GM18508 (cell line): Measurements from ENCODE around the gene LMO4.

ENCODE experiments used
- ATAC-seq: cut with Tn5 transposase; IDR thresholded peaks from one replicate; pipeline ENCODE4 v1.9.1; 2021; ENCODE audit warnings: moderate number of reproducible peaks; ENCODE audit not compliant: insufficient read depth, unreplicated experiment

The LMO4 gene

DNA sequence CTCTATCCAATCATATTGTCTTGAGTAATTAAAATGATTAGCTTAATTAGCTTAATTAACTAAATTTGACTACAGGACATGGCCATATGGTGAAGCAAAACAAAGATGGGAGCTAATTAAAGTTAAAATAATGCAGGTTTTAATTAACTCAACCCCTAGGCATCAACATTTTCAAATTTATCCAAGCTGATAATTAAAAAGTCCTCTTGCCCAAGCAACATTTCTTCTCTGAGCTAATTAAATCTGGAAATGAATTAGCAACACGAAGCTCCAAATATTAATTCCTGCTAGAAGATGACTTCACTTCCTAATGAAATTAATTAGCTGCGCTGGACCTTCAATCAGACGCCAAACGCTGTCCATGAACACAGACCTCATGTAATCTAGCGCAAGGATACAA lies 27.9 kb downstream of the LMO4 start:
- no peak for ATAC-seq

DNA sequence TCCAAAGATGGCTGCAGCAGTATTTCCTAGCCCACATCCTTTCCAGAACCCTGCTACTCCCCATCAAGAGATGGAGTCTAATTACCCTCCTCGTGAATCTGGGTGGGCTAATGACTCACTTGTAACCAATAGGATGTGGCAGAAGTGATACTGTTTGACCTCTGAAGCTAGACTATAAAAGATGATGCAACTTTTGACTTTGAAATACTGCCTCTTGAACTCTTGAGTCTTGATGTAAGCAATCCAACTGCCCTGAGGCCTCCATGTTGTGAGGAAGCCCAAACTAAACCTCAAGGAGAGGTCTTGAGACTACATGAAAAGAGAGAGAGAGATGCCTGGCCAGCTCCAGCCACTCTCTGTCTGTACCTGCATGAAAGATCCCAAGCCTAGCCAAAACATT lies 29.5 kb downstream of the LMO4 start:
- ATAC-seq: no peak

DNA sequence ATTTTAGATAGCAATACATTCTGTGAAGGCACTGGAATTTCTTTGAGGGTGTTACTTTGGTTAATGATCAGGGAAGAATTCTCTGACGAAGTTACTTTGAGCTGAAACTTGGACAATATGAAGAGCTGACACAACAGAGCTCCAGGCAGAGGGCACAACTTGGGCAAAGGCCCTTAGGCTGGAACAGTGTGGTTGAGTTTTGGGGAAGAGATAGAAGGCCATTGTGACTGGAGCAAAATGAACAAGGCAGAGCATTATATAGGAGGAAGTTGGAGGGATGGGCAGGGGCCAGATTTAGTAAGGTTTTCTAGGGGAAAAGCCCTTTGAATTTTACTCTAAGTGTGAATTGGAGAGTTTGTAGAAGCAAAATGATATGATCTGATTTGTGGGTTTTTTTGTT lies 30.9 kb downstream of the LMO4 start:
- no peak for ATAC-seq

DNA sequence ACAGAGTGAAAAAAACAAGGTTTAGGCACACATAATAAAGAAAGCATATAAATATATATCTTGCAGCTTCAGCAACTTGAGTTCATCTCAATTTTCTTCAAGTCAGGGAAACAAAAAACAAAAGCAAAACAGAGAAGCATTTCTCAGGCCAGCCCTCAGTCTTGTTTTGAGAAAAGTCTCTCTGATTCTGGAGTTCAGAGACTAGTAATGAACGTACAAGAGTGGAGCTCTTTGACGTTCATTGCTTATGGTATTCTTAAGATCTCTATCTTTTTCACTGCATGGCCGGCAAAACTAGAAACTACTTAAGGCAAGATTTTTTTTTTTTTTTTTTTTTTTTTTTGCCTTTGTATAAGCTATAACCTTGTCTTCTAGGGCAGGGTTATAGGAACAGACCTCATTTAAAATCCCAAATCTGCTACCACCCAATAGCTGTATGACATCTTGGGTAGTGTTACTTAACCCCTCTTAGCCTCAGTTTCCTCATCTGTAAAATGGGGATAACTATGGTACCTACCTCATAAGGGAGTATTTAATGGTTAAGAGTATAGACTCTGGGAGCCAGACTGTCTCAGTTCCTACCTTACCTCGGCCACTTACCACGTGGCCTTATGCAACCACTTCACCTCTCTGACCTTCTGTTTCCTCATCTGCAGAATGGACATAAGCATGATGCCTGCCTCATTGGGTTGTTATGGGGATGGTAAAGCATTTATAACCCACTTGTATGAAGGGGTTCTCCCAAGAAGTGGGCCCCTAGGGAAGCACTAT lies 33.6 kb downstream of the LMO4 start:
- ATAC-seq: no peak

DNA sequence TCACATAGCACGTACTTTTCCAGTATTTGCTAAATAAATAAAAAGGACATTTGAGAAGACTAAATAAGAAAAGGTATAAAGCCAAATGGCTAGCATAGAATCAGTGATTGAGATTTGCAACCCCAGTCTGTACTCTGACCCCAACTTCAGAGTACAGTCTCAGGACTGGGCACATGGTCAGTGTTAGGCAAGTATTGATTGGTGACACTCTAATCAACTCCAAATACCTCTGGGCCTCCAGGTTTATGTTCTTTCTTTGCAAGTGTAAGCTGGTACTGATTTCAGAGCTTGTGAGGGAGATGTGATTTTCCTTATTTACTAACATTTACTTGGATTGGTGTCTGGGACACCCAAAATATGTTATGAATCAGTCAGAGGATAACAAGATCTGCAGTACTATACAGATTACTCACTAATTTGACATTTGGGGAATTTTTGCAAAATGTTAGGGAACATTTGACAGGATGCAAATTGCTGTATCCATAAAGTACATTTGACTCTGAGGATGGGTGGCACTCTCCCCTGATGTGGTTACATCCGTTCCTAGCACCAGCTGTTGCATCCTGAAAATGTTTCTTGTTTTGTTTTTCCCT lies 34.2 kb downstream of the LMO4 start:
- no peak for ATAC-seq

DNA sequence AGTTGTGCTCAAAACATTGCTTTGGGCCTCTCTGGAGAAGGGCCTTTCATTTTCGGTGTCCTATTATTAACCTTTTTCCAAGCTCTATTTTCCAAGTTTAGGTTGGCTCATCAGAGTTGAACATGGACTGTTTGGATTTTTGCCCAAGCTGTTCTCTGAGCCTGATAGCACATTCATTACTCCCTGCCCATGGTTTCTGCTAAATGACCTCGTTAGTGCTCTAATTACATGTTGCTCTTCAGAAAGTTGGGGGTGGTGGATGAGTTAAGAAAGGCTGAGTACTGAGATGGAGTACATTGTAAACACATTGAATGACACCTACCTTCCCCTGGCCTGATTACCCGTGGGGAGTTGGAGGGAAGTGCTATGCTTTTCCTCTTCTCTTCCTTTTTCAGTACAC lies 38.9 kb downstream of the LMO4 start:
- ATAC-seq: no peak

DNA sequence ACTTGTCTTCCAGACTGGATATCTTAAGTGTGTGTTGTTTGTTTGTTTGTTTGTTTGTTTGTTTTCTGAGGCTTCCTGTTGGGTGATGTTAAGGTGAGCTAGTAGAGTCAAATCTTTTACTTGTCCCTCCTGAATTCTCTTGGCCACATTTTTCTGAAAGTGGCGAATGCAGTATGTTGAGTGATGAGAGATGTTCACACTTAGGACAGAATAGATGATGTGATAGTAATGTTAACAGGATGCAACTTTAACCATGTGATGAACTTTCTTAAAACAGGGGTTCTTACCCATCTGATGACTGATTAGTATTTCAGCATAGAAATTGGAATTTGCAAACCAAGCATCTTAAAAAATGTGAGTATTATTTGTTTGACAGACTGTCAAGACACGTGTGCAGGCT lies 40.2 kb downstream of the LMO4 start:
- ATAC-seq: no peak

DNA sequence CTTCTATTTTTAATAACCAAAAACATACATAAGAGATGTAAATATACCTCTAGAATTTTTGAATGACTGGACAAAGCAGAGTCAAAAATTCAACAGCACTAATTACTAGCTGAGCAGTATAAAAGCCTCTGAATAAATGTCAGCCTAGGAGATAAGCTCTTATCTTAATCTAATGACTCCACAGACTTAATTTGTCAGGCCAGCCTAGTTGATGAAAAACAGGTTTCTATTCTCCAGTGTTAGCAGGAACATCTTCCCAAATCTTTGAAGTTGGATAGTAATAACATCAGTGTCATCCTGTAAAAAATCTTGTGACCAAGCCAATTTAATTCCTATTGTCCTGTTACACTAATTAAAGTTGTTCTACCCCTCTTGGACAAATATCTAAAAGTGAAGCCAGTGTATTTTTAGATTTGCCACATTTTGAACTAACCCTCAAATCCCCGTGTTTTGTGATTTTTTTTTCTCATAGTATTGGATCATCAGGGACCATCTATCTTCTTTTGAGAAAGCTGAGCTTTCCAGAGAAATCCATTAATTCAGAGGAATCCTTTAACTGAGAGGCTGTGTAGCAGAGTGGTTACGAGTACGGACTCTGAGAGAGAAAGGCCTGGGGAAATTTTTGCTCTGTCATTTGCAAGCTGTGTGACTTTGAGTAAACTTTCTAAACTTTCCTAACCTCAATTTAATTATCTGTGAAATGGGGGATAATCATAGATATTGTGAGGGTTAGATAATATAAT lies 41.2 kb downstream of the LMO4 start:
- no peak for ATAC-seq

DNA sequence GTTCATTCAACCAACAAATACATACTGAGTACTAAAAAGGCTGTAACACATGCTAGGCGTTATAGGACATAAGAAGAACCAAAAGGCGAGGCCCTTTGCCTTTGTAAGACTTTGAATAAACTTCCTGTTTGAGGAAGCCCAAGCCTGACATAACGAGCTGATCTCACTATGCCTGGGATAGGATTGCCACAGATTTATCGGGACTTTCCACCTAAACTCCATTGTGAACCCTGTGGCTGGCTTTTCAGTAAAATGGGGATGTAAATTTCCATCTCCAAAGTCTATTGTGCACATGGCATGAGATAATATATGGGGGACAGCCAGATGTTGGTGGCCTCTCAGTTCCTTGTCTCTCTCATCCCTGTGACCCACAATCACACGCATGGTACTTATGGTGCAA lies 41.9 kb downstream of the LMO4 start:
- no peak for ATAC-seq

DNA sequence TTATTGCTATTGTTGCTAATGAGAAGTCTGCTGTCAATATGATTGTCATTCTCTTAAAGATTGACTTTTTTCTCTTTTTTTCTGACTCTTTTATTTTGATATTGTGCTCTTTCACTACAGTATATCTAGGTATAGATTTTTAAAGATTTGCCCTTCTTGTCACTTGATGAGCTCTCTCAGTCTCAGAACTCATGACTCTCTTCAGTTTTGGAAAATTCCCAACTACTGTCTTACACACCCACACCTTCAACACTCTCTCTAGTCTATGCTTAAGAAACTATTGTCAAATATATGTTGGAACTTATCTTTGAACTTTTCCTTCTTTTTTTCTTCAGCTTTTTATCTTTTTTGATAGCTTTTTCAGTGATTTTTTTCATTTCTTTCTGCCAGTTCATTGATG lies 50.6 kb downstream of the LMO4 start:
- ATAC-seq: no peak

DNA sequence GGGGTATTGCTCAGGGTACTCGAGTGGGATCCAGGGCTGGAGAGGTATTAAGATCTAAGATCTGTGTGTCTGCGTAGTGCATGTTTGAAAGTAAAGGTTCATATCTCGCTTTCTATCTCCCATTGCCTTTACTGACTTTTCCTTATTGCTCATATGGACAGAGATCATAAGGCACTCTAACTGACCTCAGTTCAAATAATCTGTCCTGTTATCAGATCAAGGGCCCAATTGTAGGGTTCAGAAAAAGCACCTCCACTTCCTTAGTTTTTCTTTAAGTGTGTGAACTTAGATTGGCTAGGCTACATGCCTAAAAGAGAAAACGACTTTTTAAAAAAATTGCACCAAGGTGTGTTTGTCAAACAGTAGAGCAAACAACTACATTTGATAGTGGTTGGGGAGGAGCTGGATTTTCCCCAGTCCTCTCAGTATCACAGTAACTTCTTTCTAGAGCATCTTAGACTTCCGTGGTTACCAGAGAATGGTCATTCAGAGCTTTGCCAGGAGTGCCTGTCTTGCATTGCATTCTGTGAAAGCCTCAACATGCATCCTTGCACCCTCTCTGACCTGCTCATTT lies 57.6 kb downstream of the LMO4 start:
- no peak for ATAC-seq

DNA sequence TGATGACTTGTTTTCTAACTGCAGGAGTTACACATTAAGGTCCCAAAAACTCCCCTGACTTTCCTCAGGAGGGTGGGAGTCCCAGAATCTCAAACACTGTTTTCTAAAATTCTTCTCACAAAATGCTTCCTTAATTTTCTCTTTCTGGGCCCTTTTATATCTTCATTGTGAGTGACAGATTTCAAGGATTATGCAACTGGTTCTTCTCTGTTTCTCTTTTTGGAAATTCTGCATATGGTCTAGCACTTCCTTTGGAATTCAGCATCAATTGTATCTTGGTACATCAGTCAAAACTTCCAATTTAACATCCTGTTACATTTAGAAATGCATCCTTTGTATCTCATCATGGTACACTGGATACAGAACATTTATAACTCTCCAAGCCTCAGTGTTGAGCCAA lies 59.7 kb downstream of the LMO4 start:
- ATAC-seq: no peak

DNA sequence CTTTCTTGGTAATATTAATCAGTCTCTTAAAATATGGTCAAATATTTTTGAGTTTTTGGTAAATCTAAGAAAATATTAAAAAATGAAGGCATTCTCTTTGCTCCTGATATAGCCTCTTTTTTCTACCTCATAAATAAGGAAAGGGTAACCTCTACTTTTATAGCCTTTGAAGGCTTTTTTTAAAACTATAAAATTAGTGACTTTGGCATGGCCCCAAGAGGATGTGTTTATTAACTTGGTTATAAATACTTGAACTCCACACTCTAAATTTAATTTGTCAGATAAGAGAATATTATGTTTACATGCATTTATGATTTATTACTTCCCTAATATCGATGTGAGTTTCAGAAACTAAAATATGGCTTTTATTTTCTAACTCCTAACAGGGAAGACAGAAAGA lies 60.3 kb downstream of the LMO4 start:
- ATAC-seq: no peak

DNA sequence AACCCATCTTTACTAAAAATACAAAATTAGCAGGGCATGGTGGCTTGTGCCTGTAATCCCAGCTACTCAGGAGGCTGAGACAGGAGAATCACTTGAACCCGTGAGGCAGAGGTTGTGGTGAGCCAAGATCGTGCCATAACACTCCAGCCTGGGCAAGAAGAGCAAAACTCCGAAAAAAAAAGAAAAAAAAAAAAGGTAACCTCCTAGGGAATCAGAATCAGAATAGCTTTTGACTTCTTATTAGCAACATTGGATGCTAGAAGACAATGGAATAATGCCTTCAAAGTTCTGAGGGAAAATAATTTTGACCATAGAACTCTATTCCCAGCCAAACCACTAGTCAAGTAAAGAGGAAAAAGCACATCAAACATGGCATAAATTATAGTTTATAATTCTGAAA lies 60.9 kb downstream of the LMO4 start:
- ATAC-seq: no peak

DNA sequence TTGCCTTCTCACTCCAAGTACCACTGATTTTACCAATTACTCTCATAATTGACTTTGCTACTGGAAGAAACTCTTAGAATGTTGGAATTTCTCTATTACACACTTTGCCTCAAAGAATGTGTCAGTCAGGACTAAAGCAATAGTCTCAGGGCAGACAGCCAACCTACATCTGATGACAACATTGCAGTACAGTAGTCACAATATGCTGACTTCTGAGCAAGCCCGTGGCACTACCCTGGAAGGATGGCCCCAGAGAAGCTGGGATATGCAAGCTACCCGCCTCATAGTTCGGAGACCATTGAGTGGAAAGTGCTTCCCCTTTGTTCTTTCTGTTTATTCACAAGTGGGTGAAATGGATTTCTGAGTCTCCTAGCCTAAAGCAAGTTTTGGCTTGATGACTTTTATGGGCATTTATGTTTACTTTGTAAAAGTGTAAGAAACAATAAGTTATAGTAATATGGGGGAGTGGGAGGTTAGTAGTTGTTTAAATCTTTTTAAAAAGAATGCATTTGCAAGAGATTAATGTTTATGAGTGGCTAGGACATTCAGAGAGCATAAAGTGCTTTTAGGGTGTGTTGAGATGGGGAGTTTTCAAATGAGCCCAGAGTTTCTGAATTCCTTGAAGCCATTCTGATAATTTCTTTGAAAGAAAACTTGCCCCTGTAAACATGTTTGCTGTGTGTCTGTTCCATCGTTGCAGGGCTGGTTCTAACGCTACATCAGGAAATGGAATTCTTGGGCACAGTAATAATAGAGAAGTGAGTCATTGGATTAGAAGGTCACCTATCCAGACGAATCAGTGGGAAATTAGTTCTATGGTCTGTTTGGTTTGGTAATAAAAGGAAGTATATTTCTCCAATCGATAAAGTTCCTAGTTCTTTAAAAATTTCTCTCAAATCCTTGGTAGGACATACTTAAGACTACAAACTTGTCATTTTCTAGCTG lies 63.8 kb downstream of the LMO4 start:
- ATAC-seq: no peak

DNA sequence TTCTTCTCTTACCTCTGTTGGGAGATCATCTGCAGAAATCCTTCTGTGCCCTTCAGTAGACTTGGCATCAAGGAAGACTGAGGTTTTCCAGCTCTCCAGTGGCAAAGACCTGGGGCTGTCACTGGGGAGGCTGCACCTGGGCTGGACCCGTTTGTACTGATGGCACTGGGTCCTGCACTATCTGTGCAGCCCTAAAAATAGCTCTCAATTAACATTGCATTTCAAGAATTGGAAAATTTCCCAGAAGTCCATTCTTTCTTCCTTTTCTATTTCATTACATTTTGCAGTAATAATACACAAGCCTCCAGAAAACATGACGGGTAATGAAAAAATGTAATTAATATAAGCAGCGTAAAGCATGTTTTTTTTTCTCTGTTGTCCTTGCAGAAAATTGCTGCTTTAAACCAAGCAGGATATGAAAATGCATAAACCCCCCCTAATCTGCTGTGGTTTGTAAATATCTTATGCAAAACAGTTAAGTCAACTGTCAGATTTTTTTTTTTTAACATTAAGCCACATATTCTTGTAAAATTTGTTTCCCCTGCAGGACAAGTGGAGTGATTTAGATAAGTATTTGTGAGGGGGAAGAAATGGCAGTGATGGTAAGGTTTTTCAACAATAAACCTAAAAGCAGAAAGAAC lies 64.9 kb downstream of the LMO4 start:
- no peak for ATAC-seq

DNA sequence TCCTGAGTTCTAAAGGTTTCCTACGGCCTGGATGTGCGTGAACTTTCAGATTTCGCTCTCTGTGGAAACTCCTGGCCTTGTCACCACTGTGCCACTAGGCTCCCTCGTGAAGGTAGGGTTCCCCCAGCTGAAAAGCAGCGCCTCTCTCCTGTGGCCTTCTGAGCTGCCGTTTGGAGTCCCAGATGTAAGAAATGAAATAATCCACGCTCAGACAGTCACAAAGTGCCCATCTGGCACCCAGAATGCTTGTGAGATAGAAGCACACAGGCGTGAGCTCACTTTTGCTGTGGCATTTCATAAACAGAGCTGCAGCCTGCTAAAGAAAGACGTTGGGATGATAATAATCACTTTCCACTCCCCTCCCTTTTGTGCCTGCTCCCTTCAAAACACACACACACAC lies 65.8 kb downstream of the LMO4 start:
- ATAC-seq: no peak

DNA sequence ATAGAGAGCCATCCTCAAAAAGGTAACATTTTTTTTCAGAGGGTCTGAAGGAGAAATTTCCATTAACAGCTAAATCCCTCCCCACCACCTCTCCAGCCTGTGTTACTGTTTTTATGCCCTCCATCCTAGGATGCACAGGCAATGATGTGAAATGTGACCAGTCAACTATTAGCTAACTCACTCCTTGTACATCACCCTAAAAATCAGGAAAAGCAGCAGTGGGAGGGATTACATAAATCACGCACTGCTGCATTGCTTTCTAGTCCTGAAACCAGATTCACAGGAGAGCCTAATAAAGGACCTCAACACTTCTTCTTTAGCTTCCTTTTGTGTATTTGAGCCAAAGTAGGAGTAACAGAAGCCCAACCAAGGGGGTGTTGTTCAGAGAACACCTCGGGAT lies 66.3 kb downstream of the LMO4 start:
- ATAC-seq: no peak
